ENCODE data around the gene ZNF664.

DNA sequence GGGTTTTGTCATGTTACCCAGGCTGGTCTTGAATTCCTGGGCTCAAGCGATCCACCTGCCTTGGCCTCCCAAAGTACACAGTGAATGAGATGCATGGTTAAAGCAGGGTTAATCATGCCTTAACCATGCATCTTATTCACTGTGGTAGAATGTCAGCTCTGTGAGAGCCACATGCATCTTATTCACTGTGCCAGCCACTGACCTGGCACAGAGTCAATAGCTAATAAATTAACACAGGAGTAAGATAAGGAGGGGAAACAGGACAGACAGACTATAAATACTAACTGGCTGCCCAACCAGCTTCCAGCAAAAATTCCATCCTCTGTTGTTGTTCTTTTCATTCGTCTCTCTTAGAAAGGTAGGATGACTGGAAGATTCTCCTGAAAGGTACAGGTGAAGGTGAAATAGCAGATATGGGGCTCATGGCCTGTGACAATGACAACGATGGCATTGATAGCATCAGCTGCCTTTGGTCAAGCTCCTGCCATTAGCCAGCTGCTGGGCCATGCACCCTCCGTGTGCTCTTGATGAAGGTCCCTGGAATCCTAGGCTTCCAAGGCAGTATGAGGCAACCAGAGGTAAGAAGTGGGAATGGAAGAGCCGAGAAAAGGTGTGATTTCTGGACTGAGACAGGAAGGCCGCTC, 76.6 kb downstream of the ZNF664 start:
- TF ChIP-seq, protein P1, sequence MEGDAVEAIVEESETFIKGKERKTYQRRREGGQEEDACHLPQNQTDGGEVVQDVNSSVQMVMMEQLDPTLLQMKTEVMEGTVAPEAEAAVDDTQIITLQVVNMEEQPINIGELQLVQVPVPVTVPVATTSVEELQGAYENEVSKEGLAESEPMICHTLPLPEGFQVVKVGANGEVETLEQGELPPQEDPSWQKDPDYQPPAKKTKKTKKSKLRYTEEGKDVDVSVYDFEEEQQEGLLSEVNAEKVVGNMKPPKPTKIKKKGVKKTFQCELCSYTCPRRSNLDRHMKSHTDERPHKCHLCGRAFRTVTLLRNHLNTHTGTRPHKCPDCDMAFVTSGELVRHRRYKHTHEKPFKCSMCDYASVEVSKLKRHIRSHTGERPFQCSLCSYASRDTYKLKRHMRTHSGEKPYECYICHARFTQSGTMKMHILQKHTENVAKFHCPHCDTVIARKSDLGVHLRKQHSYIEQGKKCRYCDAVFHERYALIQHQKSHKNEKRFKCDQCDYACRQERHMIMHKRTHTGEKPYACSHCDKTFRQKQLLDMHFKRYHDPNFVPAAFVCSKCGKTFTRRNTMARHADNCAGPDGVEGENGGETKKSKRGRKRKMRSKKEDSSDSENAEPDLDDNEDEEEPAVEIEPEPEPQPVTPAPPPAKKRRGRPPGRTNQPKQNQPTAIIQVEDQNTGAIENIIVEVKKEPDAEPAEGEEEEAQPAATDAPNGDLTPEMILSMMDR (IDR thresholded peaks at IDR 0.05; ENCODE audit: poor library complexity, severe bottlenecking): no peak
- TF ChIP-seq TAF1 (IDR thresholded peaks at IDR 0.05; ENCODE audit: low read depth) (no peak), EZH2 (IDR thresholded peaks at IDR 0.05; ENCODE audit: borderline replicate concordance, insufficient read depth, low read length, poor library complexity, severe bottlenecking) (no peak), RAD21 (conservative IDR thresholded peaks at IDR 0.05) (no peak), SMC3 (conservative IDR thresholded peaks at IDR 0.05; ENCODE audit: poor library complexity) (no peak), POLR2AphosphoS5 (IDR thresholded peaks at IDR 0.05) (no peak), EP300 (conservative IDR thresholded peaks at IDR 0.05; ENCODE audit: poor library complexity, severe bottlenecking) (no peak)
